ENCODE results near the gene LST1. TPM values are rescaled to one million over a fixed set of nuclear protein-coding genes. Genes with fewer than 3 reads are reported as not detected.

LST1 gene
- total RNA-seq: not detected in 2 replicates

DNA sequence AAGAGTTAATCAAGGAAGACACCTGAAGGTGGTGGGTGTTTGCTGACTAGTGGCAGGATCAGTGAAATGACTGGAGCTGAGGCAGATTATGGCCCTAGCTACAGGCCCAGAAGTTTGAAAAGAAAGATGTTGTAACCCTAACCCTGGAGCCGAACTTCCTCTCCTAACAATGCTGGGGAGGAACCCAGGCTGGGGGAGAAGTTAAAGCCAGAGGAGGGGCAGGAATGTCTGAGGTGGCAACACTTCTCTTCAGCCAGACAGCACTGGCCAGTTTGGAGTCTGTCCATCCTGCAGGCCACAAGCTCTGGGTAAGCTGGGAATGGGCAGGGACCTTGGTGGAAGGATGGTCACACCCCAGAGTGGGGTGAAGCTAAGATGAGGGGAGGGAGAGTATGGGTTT, at the start of gene LST1:
Gene LST1 (plus strand): TSS at position 270 of the 400 bp plus-strand sequence. CDS start 1,023 bp downstream, outside the sequence.

DNA sequence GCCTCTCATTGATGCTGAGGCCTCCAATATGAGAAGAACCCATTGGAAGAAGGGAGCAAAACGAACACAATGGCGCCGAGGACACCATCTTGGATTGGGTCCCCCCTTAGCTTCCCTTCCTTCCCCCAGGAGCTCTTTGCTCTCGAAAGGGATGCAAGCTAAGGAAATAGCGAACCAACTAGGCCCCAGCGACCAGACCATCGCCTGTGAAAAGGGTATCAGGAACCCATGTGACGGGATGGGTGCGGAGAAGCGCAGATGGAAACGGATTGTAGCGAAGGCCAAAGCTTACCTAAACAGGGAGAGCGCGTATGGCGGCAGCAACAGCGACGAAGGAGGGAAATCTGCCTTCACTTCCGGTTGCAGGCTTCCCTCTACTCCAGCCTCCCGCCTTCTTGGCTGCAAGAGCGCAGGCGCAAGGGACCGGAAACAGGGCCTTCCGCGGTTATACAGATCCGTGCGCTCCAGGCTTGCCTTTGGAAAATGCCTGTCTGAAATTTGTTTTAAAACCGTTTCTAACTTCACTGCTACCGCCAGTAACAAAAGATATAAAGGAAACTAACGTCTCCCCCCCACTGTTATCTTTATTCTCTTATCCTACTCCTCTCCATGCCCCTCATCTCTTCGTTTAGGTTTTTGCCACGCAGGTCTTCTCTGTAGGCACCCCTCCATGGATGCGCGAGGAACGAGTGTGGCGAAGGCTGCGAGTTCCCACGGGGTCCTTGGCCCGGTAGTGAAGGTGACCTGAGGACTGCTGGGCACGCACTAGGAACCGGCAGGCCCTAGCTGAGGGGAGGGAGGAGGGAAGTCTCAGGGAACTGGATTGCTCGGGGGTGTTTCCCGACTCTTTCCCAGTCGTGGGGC, 44.2 kb upstream of the LST1 start, which contains the start of gene DDX39B:
Gene DDX39B (minus strand): TSS at position 346 of the 864 bp plus-strand sequence. CDS start 1,471 bp downstream, outside the sequence.

DNA sequence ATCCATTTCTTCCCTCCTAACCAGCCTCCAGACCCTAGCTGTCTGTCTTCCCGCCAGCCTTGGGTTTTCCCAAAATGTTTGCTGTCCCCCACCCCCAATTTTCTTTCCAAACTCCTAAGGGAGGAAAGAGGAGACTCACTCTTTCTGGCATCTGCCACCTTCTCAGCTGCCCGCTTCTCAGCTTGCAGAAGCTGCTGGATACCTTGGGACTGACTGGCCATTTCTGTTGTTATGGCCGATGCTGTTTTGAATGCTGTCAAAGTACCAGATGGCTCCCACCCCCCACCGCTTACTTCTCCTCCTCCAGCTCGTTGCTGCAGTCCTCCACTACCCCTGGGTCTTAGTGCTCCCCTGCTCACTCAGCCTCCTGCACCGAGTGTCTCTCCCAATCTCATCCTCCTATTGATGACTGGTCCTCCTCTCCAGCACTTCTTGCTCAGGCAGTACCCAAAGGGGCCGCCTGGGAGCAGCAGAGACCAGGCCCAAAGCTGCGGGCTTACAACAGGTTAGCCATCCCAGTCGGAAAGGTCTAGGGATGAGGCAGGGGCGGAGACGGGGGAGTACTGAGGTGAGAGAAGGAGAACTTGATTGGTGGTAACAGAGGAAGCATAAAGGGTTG, 39.6 kb upstream of the LST1 start, which contains the start of gene ATP6V1G2:
Gene ATP6V1G2 (minus strand): TSS at position 270 of the 619 bp plus-strand sequence. CDS start 49 bp downstream, at position 221.

DNA sequence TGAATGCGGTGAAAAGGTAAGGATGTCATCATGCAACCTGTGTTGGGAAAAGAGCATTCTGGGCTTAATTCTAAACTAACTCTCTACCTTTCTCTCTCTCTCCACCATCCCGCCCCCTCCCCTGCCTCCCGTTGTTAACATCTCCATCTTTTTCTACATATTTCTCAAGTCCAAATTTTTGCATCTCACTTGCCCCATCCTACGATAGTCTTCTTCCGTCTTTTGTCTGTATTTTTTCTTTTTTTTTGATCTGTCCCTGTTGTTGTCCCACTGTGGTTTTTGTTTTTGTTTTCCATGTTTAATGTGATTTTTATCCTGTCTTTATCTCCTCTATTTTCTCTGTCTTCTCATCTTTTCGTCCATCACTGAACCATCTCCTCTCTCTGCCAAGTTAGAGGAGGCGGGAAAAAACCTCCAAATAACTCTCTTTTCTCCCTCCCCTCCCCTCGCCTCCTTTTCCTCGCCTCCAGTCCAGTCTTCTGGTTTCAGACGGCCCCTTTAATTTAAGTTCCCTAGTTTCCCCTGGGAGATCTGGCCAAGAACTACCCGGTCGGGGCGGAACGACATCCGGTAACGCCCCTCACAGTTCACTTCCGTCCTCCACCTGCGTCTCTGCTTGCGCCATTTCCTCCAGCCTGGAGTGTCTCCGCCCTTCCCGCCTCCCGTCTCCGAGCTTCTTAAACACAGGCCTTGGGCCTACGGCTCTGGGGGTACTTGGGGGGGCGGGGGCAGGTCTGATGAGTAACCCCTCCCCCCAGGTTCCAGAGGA, 38.9 kb upstream of the LST1 start, which contains the start of gene NFKBIL1:
Gene NFKBIL1 (plus strand): TSS at position 651 of the 769 bp plus-strand sequence. CDS start 87 bp downstream, at position 738.

DNA sequence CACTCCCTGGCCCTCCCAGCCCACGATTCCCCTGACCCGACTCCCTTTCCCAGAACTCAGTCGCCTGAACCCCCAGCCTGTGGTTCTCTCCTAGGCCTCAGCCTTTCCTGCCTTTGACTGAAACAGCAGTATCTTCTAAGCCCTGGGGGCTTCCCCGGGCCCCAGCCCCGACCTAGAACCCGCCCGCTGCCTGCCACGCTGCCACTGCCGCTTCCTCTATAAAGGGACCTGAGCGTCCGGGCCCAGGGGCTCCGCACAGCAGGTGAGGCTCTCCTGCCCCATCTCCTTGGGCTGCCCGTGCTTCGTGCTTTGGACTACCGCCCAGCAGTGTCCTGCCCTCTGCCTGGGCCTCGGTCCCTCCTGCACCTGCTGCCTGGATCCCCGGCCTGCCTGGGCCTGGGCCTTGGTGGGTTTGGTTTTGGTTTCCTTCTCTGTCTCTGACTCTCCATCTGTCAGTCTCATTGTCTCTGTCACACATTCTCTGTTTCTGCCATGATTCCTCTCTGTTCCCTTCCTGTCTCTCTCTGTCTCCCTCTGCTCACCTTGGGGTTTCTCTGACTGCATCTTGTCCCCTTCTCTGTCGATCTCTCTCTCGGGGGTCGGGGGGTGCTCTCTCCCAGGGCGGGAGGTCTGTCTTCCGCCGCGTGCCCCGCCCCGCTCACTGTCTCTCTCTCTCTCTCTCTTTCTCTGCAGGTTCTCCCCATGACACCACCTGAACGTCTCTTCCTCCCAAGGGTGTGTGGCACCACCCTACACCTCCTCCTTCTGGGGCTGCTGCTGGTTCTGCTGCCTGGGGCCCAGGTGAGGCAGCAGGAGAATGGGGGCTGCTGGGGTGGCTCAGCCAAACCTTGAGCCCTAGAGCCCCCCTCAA, 13.8 kb upstream of the LST1 start, which contains the start of gene LTA:
Gene LTA (plus strand): TSS at position 249 of the 871 bp plus-strand sequence. CDS start 454 bp downstream, at position 703.

DNA sequence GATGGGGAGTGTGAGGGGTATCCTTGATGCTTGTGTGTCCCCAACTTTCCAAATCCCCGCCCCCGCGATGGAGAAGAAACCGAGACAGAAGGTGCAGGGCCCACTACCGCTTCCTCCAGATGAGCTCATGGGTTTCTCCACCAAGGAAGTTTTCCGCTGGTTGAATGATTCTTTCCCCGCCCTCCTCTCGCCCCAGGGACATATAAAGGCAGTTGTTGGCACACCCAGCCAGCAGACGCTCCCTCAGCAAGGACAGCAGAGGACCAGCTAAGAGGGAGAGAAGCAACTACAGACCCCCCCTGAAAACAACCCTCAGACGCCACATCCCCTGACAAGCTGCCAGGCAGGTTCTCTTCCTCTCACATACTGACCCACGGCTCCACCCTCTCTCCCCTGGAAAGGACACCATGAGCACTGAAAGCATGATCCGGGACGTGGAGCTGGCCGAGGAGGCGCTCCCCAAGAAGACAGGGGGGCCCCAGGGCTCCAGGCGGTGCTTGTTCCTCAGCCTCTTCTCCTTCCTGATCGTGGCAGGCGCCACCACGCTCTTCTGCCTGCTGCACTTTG, 10.7 kb upstream of the LST1 start, which contains the start of gene TNF:
Gene TNF (plus strand): TSS at position 231 of the 567 bp plus-strand sequence. CDS start 177 bp downstream, at position 408.

DNA sequence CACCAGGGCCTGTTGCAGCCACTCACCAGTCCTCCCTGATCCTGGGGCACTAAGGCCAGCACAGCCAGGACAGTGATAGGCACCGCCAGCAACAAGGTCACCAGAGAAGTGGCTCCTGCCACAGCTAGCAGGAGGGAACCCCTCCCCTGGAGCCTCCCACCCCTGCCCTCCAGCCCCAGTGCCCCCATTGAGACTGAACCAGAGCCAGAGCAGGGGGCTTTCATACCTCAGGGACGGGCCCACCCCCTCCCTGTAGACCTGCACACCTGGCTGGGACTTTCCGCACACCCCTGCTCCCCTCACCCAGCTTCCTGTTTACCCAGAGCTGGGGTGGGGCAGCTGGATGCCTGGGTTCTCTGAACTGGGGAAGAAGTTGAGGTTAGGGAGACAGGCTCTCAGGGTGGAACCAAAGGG, 3.8 kb upstream of the LST1 start, which contains the start of gene LTB:
Gene LTB (minus strand): TSS at position 195 of the 414 bp plus-strand sequence. CDS start 7 bp downstream, at position 188.

DNA sequence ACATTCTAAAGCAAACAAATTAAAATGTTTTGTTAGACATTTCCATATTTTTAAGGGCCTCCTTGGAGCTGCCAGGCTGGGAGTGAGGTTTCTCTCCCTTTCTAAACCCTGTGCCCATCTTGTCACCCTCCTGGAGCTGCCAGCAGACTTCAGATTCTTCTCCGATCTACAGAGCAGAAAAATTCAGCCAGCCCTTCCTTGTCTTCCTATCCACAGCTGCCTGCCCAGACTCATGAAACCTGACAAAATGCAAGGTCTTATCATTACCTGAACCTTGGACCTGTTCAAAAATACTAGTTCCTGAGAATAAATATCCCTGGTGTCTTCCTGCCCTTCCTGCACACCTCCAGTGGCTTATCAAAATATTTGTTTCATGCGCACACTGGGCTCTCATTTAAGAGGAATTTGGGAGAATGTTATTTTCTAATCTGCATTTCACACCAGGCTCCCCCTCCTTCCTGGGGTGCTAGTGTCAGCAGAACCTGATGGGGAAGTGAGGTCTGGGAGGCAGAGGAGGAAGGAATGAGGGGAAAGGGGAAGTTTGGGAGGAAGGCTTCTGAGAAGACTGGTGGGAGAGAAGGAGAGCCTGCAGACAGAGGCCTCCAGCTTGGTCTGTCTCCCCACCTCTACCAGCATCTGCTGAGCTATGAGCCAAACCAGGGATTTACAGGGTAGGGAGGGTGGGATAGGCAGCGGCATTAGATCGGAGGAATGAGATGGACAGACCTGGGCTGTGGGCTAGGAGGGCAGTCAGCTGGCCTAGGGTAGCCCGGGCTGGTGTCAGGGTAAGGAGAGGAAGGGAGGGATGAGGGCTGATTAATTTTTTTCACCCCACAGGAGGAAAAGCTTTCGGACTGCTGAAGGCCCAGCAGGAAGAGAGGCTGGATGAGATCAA, 28.9 kb downstream of the LST1 start, which contains the start of gene AIF1:
Gene AIF1 (plus strand): TSS at position 551 of the 895 bp plus-strand sequence. CDS start 96 bp downstream, at position 647.

DNA sequence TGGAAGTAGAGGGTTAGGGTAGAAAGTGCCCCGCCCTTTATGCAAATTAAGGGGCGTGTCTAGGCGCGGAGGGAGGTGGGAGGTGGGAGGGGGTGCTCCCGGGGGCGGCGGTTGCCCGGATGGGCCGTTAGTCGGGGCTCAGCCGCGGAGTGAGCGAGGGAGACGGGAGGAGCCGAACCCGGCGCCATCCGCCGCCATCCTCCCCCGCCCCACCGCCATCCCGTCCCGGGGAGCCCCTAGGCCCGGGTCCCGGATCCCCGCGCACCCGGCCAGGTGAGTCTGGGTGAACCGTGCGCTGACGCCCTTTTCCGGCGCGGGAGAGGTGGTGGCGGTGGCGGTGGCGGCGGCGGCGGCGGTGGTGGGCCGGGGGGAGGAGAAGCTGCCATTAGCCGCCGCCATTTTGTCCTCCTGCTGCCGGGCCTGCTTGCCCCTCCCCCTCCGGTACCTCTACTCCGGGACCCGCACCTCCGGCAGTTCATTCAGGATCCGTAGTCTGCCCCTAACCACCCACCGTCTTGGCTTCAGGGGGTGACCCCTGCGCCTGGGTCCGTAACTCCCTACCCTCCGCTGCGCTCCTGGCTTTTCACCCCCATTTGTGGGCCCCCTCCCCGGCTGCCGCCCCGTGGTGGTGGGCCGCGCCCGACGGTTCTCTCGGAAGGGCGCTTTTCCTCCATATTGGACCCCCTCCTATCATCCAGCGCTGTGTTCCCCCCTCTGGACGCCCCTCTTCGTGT, 34.7 kb downstream of the LST1 start, which contains the start of gene PRRC2A:
Gene PRRC2A (plus strand): TSS at position 130 of the 734 bp plus-strand sequence. CDS start 2,075 bp downstream, outside the sequence.

Other genes with a start within 250 kb of the LST1 start
- 50.8 and 163 TPM in 2 replicates for gene HLA-B, start 229.1 kb upstream of the LST1 start, total RNA-seq
- gene MICA, start 182.7 kb upstream of the LST1 start, total RNA-seq: 29.4 and 71.7 TPM in 2 replicates
- 7.5 and 28.2 TPM in 2 replicates for gene MICB, start 88.1 kb upstream of the LST1 start, total RNA-seq
- gene MCCD1, start 57.3 kb upstream of the LST1 start, total RNA-seq: not detected in 2 replicates
- 416 and 449 TPM in 2 replicates for gene DDX39B, start 44.3 kb upstream of the LST1 start, total RNA-seq
- gene ATP6V1G2, start 39.7 kb upstream of the LST1 start, total RNA-seq: 0.63 and 0.98 TPM in 2 replicates
- 15.2 and 45.0 TPM in 2 replicates for gene NFKBIL1, start 38.7 kb upstream of the LST1 start, total RNA-seq
- gene LTA, start 14.0 kb upstream of the LST1 start, total RNA-seq: not detected in 2 replicates
- 1.3 and 5.7 TPM in 2 replicates for gene TNF, start 10.7 kb upstream of the LST1 start, total RNA-seq
- 1.3 and 2.0 TPM in 2 replicates for gene LTB, start 3.9 kb upstream of the LST1 start, total RNA-seq
- gene NCR3, start 6.7 kb downstream of the LST1 start, total RNA-seq: not detected in 2 replicates
- not detected in 2 replicates for gene AIF1, start 29.0 kb downstream of the LST1 start, total RNA-seq
- gene PRRC2A, start 34.4 kb downstream of the LST1 start, total RNA-seq: 145 and 181 TPM in 2 replicates
- 343 and 397 TPM in 2 replicates for gene BAG6, start 66.4 kb downstream of the LST1 start, total RNA-seq
- gene APOM, start 69.6 kb downstream of the LST1 start, total RNA-seq: 2.8 and 5.2 TPM in 2 replicates
- 13.0 and 16.7 TPM in 2 replicates for gene C6orf47, start 74.5 kb downstream of the LST1 start, total RNA-seq
- 10.1 and 12.8 TPM in 2 replicates for gene GPANK1, start 78.7 kb downstream of the LST1 start, total RNA-seq
- gene CSNK2B, start 79.8 kb downstream of the LST1 start, total RNA-seq: 302 and 333 TPM in 2 replicates
- 1.3 and 2.3 TPM in 2 replicates for gene LY6G5B, start 83.7 kb downstream of the LST1 start, total RNA-seq
- 0.65 TPM in 1 of 2 replicates, not detected in the other for gene LY6G5C, start 94.8 kb downstream of the LST1 start, total RNA-seq
- 31.6 and 46.3 TPM in 2 replicates for gene ABHD16A, start 117.0 kb downstream of the LST1 start, total RNA-seq
- not detected in 2 replicates for gene LY6G6F, start 120.6 kb downstream of the LST1 start, total RNA-seq
- gene LY6G6D, start 129.1 kb downstream of the LST1 start, total RNA-seq: not detected in 2 replicates
- gene LY6G6C, start 135.5 kb downstream of the LST1 start, total RNA-seq: not detected in 2 replicates
- gene MPIG6B, start 137.1 kb downstream of the LST1 start, total RNA-seq: not detected in 2 replicates
- gene DDAH2, start 143.0 kb downstream of the LST1 start, total RNA-seq: 38.1 and 92.2 TPM in 2 replicates
- 577 and 1,120 TPM in 2 replicates for gene CLIC1, start 150.3 kb downstream of the LST1 start, total RNA-seq
- gene MSH5, start 153.7 kb downstream of the LST1 start, total RNA-seq: 9.3 and 17.6 TPM in 2 replicates
- gene SAPCD1, start 176.4 kb downstream of the LST1 start, total RNA-seq: 1.0 and 5.7 TPM in 2 replicates
- 0.81 and 9.8 TPM in 2 replicates for gene VWA7, start 191.1 kb downstream of the LST1 start, total RNA-seq
- gene VARS1, start 209.5 kb downstream of the LST1 start, total RNA-seq: 85.2 and 165 TPM in 2 replicates
- gene LSM2, start 220.7 kb downstream of the LST1 start, total RNA-seq: 71.0 and 128 TPM in 2 replicates
- gene HSPA1L, start 229.0 kb downstream of the LST1 start, total RNA-seq: 0.16 and 0.76 TPM in 2 replicates
- gene HSPA1A, start 229.3 kb downstream of the LST1 start, total RNA-seq: 55.9 and 60.6 TPM in 2 replicates
- gene HSPA1B, start 241.5 kb downstream of the LST1 start, total RNA-seq: 78.6 and 83.3 TPM in 2 replicates

Data from mesangial cell (primary cell).